ENCODE results near the gene OGDH. TPM values are rescaled to one million over a fixed set of nuclear protein-coding genes. Genes with fewer than 3 reads are reported as not detected.
A peak's percentile ranks its signal among the peaks of the same experiment; 100 is the strongest.
"Not testable (repeated sequence)": the region's sequence is repeated elsewhere in the genome, so short reads cannot be mapped to it uniquely, and the experiment has no call there.

Gene OGDH
- total RNA-seq, 4 donors from 2014 or later = 74.0 to 160 (median 143) TPM

DNA sequence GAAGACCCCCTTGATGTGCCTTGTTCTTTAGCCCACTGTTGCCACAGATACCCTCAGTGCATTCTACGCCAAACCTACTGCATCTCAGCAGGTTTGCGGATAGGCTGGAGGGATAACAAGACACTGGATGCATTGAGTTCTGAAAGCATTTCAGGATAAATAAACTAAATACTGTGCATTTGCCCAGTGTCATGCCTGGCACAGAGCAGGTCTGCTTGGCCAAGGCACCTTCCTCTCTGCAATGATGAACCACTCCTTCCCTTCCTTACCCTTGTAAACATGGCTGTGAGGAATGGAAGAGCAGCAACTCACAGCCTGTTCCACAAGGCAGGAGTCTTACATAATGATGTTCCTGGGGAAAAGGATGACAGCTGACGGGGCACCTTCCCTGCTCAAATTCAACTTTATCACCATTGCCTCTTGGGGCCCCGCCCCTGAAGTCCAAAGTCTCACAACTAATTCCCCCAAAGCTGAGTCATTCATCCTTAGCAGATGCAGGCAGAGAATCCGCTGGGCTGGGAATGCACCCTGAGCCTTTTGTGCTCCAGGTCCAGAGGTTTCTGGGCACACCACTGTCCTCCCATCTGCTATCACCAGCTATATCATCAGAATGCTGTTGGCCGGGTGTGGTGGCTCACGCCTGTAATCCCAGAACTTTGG lies 44.3 kb upstream of the OGDH start:
- Histone ChIP-seq H3K4me1 (peaks cover 0 to 9% (median 3%) of the 10 kb centered on the region in 4 donors), H3K27ac (no peak overlapping the region), H3K36me3 (peaks cover 0 to 6% (median 0%) of the 10 kb centered on the region in 4 donors), H3K27me3 (no peaks in the 10 kb centered on the region), H3K9me3 (no peaks in the 10 kb centered on the region), H3K4me3 (no peak overlapping the region)
- in situ Hi-C loops (cut with MboI; ENCODE audit: low pct_ligation_motif_present in 1 of 4, low pct_unique_long_range_greater_than_20kb in 1 of 4, low sequenced_read_pairs in 3 of 4) = loop anchor here in 1 of 4 donors (25.0 kb wide), 1 partner anchor 325 kb away; no protein-coding TSS in a partner anchor
- DNase-seq = peak; percentile 73
- intact Hi-C loops (cut with DNase I; ENCODE audit: low total_unique reads) = loop anchor here (10.0 kb wide), 1 partner anchor 327 kb away; no protein-coding TSS in a partner anchor
- TF ChIP-seq POLR2A (IDR thresholded peaks at IDR 0.05) = no peak
- TF ChIP-seq, protein P1, sequence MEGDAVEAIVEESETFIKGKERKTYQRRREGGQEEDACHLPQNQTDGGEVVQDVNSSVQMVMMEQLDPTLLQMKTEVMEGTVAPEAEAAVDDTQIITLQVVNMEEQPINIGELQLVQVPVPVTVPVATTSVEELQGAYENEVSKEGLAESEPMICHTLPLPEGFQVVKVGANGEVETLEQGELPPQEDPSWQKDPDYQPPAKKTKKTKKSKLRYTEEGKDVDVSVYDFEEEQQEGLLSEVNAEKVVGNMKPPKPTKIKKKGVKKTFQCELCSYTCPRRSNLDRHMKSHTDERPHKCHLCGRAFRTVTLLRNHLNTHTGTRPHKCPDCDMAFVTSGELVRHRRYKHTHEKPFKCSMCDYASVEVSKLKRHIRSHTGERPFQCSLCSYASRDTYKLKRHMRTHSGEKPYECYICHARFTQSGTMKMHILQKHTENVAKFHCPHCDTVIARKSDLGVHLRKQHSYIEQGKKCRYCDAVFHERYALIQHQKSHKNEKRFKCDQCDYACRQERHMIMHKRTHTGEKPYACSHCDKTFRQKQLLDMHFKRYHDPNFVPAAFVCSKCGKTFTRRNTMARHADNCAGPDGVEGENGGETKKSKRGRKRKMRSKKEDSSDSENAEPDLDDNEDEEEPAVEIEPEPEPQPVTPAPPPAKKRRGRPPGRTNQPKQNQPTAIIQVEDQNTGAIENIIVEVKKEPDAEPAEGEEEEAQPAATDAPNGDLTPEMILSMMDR (IDR thresholded peaks at IDR 0.05) = no peak
- no peak for TF ChIP-seq EP300 (IDR thresholded peaks at IDR 0.05; ENCODE audit: low read depth)
- no peak for TF ChIP-seq POLR2AphosphoS5 (IDR thresholded peaks at IDR 0.05)
- WGBS, 2 donors (ENCODE audit: low coverage in 1 of 2) = 75% methylated on average over 7 of the region's 7 CpGs; no CpG with 5 or more reads in 1 of the 2 donors

- intact Hi-C loops (cut with DNase I; ENCODE audit: low total_unique reads) (loop anchor here (10.0 kb wide), 1 partner anchor 328 kb away; no protein-coding TSS in a partner anchor), in situ Hi-C loops (cut with MboI; ENCODE audit: low pct_ligation_motif_present in 1 of 4, low pct_unique_long_range_greater_than_20kb in 1 of 4, low sequenced_read_pairs in 3 of 4) (loop anchor here in 1 of 4 donors (25.0 kb wide), 1 partner anchor 325 kb away; no protein-coding TSS in a partner anchor)
- not testable (repeated sequence) for H3K27me3 ChIP-seq, H3K9me3 ChIP-seq, H3K4me3 ChIP-seq, H3K27ac ChIP-seq, DNase-seq, H3K4me1 ChIP-seq
- peaks cover 0 to 11% (median 2%) of the 10 kb centered on the region in 4 donors for H3K36me3 ChIP-seq
- 88 to 94% methylated on average over 5 to 8 of the region's 8 CpGs for WGBS, 2 donors (ENCODE audit: low coverage in 1 of 2)
These were observed 43.8 kb upstream of the OGDH start for GRCh38 chr7:44562622-44562962.

- Histone ChIP-seq H3K9me3 (no peaks in the 10 kb centered on the region), H3K36me3 (peaks cover 0 to 18% (median 5%) of the 10 kb centered on the region in 4 donors), H3K27me3 (no peaks in the 10 kb centered on the region), H3K27ac (no peak overlapping the region), H3K4me1 (peaks cover 0 to 9% (median 3%) of the 10 kb centered on the region in 4 donors), H3K4me3 (no peak overlapping the region)
- WGBS, 2 donors (ENCODE audit: low coverage in 1 of 2) = 80 to 90% methylated on average over 2 to 3 of the region's 3 CpGs
- TF ChIP-seq, protein P1 (IDR thresholded peaks at IDR 0.05) = no peak
- TF ChIP-seq POLR2AphosphoS5 (IDR thresholded peaks at IDR 0.05) (no peak), POLR2A (IDR thresholded peaks at IDR 0.05) (no peak), EP300 (IDR thresholded peaks at IDR 0.05; ENCODE audit: low read depth) (no peak)
- no peak for DNase-seq
- intact Hi-C loops (cut with DNase I; ENCODE audit: low total_unique reads) = loop anchor here (10.0 kb wide), 1 partner anchor 328 kb away; no protein-coding TSS in a partner anchor
- in situ Hi-C loops (cut with MboI; ENCODE audit: low pct_ligation_motif_present in 1 of 4, low pct_unique_long_range_greater_than_20kb in 1 of 4, low sequenced_read_pairs in 3 of 4) = loop anchor here in 1 of 4 donors (25.0 kb wide), 1 partner anchor 326 kb away; no protein-coding TSS in a partner anchor
These were observed 43.2 kb upstream of the OGDH start for GRCh38 chr7:44563171-44563679.

- in situ Hi-C loops (cut with MboI; ENCODE audit: low pct_ligation_motif_present in 1 of 4, low pct_unique_long_range_greater_than_20kb in 1 of 4, low sequenced_read_pairs in 3 of 4) = loop anchor here in 1 of 4 donors (25.0 kb wide), 1 partner anchor 327 kb away; no protein-coding TSS in a partner anchor
- peaks cover 0 to 9% (median 3%) of the 10 kb centered on the region in 4 donors for H3K4me1 ChIP-seq
- no peak for DNase-seq
- TF ChIP-seq POLR2A (IDR thresholded peaks at IDR 0.05) (no peak), EP300 (IDR thresholded peaks at IDR 0.05; ENCODE audit: low read depth) (no peak), POLR2AphosphoS5 (IDR thresholded peaks at IDR 0.05) (no peak)
- TF ChIP-seq, protein P1 (IDR thresholded peaks at IDR 0.05) = no peak
- no peak overlapping the region for H3K27ac ChIP-seq
- H3K36me3 ChIP-seq = peaks cover 0 to 30% (median 12%) of the 10 kb centered on the region in 4 donors
- no peaks in the 10 kb centered on the region for H3K27me3 ChIP-seq
- H3K9me3 ChIP-seq = no peaks in the 10 kb centered on the region
- H3K4me3 ChIP-seq = no peak overlapping the region
- WGBS, 2 donors (ENCODE audit: low coverage in 1 of 2) = 75 to 89% methylated on average over 1 to 2 of the region's 2 CpGs
- intact Hi-C loops (cut with DNase I; ENCODE audit: low total_unique reads) = loop anchor here (10.0 kb wide), 1 partner anchor 330 kb away; no protein-coding TSS in a partner anchor
These were observed 41.8 kb upstream of the OGDH start for GRCh38 chr7:44564606-44565005.

Data from transverse colon (tissue), 4 donors.